HG03558 (cell line): ENCODE results near the gene ATP6V0C.
"Not testable (repeated sequence)": the region's sequence is repeated elsewhere in the genome, so short reads cannot be mapped to it uniquely, and the experiment has no call there.

Source experiments
- ATAC-seq: cut with Tn5 transposase; IDR thresholded peaks from one replicate; pipeline ENCODE4 v1.9.1; 2021; ENCODE audit warnings: moderate number of reproducible peaks; ENCODE audit not compliant: unreplicated experiment; ENCODE audit errors: extremely low read depth

ATP6V0C gene

DNA sequence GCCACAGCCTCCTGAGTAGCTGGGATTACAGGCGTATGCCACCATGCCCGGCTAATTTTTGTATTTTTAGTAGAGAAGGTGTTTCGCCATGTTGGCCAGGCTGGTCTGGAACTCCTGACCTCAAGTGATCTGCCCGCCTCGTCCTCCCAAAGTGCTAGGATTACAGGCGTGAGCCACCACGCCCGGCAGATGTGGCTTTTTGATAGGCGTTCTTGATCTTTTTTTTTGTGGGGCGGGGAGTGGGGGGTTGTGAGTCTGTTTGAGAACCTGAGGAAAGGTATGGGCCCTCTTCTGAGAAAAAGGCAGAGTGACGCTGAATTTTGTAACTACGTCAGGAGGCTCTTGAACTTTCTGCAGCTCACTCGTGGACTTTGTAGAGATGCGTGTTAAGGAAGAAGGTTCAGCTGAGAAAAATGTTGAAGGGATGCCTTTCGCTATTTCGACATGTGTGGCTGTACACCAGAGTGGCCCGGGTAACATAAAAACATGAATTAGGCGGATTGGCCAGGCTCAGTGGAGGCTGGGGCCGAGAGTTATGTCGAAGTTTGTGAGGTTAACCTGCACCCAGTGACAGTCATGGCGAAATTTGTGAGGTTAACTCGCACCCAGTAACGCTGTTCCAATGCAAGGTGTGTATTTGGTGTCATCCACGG lies 25.6 kb downstream of the ATP6V0C start:
- ATAC-seq = not testable (repeated sequence)

DNA sequence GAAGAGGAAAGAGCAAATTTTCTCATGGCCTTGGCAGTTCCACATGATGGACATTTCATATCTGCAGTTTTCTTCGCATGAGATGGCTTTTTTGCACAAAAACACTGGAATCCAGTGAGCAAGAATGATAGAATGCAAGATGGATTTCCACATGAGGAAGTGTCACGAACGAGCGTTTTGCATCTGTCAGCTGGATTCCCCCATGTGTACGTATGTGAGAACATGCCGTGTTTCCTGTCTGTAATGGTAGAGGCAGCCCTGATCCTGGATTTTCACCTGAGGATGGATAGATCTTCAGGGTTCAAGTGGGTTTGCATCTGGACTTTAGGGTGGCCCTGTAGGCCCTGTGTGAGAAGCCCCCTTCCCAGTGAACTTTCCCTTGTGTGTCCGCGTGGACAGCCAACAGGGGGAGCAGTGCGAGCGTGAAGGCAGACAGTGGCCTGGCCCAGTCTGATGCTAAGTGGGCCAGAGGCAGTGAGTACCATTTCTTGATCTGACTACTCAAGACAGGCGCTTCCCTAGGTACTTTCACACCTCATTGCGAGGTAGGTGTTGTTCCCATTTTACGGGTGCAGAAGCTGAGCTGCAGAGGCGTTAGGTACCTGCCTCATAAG lies 26.2 kb downstream of the ATP6V0C start:
- not testable (repeated sequence) for ATAC-seq

DNA sequence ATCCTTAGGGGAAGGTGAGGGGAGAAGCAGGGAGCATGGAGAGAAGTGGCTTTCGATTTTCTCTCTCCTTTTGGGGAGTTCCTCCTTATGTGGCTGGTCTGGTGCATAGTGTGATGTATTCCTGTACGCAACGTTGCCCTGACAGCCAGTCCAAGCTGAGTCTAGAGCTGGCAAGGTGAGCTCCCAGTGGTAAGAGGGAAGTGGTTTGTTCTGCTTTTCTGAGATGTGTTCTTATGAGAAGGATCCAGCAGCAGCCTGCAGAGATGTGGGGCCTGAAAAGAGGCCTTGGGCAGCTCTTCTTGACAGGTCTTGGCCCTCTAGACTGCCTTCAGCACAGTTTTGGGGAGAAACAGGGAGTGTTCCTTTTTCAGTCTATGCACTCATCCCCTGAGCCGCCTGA lies 27.2 kb downstream of the ATP6V0C start:
- ATAC-seq = not testable (repeated sequence)

DNA sequence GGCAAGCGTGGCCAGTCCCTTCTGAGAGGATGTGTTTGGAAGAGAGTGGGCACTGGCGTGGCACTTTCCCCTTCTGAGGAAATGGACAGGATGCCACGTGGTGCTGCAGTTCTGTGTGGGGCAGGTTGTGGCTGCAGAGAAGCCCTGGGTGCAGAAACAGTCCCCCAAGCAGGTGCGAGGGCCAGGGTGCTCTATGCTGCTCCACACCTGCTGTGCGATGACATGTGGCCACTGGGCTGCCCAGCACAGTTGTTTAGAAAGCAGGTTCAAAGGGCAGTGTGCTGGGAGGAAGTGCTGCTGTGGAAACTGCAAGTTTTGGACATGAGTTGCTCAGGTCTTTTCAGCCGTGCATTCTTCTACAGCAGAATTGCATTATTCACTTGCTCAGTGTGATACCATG lies 27.7 kb downstream of the ATP6V0C start:
- not testable (repeated sequence) for ATAC-seq

DNA sequence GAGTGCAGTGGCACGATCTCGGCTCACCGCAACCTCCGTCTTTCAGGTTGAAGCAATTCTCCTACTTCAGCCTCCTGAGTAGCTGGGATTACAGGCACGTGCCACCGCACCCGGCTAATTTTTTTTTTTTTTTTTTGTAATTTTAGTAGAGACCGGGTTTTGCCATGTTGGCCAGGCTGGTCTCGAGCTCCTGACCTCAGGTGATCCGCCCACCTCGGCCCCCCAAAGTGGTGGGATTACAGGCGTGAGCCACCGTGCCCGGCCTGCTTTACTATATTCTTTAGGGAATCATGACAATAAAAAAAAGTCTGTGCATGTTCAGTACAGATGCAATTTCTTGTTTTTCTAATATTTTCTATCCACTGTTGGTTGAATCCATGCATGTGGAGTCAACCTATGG lies 30.0 kb downstream of the ATP6V0C start:
- ATAC-seq = not testable (repeated sequence)

DNA sequence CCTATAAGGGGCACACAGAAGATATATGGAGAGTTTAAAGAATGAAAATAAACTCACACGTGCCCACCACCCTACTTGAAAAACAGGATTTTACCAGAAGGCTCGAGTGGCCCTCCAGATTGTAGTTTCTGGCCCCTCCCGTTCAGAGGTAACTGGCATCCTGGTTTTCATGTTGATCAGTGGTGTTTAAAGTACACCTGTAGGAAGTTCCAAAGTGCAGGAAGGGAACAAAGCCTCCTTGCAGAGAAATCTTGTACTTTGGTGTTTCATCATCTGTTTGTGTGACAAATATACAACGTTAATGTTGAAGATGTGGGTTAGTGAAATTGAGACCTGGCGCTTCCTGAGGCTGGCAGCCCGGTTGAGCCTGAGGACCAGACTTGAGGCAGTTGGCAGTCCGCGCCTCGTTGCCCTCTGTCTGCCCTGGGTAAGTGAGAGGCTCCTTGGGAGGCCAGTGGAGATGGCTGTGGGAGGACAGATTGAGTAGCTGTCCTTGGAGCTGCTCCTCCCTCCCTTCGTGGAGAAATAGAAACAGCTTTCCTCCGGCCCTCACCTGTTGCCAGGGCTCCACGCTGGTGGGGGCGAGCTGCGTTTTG lies 36.6 kb downstream of the ATP6V0C start:
- not testable (repeated sequence) for ATAC-seq

DNA sequence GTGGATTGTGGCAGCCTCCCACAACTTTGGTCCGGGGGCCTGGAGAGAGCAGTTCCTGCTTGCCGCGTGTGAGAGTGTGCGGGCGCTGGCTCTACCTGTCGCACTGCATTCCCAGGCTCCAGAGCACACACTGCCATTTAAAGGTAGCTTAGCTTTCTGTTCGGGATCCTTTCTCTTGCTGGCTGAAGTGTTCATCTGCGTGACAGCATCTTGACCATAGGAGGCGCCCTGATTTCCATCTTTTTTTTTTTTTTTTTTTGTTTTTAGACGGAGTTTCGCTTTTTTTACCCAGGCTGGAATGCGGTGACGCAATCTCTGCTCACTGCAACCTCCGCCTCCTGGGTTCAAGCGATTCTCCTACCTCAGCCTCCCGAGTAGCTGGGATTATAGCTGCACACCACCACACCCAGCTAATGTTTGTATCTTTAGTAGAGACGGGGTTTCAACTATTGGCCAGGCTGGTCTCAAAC lies 37.7 kb downstream of the ATP6V0C start:
- not testable (repeated sequence) for ATAC-seq

DNA sequence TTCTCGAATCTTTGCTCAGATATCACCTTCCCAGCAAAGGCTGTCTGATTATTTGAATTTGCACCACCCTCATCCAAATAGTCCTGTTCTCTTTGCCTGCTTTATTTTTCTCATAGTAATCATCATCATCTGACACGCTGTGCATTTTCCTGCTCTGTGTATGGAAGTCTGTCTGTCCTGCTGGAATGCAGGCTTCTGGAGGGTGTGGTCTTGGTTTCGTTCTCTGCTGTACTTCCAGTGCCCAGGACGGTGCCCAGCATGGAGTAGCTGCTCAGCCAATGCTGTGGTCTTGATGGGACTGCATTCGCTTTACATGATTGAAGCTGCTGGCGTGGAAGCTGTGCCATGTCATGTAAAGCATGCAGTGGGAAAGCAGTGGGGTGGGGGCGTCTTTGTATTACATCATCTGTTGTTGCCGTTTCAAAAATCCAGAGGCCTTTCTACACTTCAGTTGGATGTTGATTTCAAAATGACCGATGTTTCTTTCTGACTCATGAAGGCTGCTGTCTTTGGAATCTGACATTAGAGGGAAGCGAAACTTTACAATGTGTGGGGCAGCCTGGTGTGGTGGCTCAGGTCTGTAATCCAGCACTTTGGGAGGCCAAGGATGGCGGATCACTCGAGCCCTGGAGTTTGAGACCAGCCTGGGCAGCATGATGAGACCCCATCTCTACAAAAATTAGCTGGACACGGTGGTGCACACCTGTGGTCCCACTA lies 41.1 kb downstream of the ATP6V0C start:
- ATAC-seq = not testable (repeated sequence)

DNA sequence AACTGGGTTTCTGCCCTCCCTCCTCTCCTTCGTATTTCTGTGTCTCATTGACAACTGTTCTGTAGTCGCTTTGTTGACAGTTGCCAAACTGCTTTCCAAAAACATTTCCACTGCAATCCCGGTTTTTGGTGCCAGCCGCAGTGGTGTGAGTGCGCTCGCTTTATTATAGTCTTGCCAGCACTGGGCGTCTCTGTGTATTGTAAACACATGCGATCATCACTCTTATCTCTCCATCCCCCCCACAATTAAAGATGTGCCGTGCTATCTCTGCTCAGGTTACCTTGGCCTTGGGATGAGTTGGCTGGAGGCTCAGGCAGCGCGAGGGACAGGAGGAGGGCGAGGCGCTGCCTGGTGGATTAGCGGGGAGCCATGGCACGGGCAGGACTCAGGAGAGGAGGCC lies 43.4 kb downstream of the ATP6V0C start:
- not testable (repeated sequence) for ATAC-seq

DNA sequence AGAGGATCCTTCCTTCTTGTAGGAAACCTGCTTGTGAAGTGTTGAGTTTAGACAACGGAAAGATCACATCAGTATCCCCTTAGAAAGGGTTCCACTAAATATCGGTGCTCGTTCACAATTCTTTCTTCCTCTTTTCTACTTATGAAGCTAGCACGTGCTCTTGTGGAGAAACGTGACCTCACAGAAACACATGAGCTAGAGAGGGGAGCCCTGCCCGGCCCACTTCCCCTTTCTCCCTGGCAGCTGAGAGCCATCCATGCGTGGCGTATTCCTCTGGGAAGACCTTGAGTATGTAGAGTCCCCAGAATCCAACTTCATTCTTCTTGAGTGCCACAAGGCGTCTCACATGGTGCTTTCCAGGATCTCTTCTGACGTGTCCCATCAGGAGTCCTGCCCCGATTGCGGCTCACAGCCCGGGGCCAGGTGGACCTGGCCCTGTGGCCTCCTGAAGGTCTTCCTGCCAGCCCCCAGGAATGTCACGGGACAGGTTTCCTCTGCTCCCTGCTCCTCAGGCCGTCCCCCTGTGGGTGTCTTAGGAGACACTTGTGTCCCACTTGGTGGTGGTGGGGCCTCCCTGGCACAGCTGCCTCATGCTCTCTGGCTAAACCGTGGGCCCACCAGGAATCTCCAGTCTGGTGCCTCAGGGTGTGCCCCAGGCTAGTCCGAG lies 46.5 kb downstream of the ATP6V0C start:
- not testable (repeated sequence) for ATAC-seq

DNA sequence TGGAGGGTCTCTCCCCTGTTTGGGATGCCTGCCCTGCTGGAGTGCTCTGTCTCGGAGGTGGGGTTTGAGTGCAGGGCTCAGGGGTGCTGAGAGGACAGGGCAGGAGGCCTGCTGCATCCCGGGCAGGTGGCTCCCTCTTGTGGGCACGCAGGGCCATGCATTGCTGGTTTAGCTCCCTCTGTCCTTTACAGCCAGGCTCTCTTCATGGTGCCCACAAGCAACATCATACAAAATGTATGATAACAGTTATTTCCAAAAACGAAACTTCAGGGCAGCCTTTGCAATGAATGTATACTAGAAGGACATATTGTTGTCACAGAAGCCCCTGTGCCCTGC lies 47.0 kb downstream of the ATP6V0C start:
- not testable (repeated sequence) for ATAC-seq

DNA sequence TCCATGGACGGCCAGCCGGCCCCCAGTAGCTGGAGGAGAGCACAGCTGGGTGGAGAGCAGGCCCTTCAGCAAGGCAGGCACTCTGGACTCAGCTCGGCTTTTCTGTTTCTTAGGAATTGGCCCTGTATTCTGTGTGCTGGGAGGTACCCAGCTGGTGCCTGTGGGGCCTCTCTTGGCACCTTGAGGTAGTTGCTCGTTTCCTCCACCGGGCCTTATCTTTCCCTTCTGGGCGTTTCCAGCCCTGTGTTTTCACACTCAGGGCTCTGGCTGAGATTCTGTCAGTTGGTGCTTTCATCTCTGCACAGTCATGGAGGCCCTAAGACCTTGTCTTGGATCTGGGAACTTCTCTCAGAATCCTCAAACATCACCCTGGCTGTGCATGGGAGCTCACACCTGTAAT lies 53.8 kb downstream of the ATP6V0C start:
- ATAC-seq = not testable (repeated sequence)

DNA sequence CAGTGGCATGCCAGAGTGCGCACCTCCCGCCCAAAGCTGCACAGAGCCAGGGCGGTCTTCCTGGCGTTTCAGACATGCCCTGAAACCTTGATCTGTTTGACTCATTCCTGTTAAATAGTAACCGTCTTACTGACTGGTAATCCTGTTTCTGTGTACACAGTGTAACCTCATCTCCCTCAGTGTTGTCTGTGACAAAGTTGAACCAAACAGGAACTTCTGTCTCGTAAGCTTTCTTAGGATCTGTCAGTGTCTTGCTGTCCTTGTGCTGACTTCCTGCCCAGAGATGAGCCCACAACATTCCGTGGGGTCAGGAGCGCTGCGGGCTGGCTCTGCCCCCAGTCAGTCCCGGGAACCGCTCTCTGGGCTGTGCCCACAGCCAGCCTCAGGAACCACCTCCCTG lies 54.8 kb downstream of the ATP6V0C start:
- ATAC-seq = not testable (repeated sequence)
